Measurements from ENCODE around the gene EPHB6.

EPHB6 gene

GRCh38 chr7:142894985-142895593 is 40.2 kb downstream of the EPHB6 start:
- TF ChIP-seq RAD21 (IDR thresholded peaks at IDR 0.05; ENCODE audit: low read depth) = no peak
- no peak for TF ChIP-seq REST (IDR thresholded peaks at IDR 0.05; ENCODE audit: low read depth)
- no peak for TF ChIP-seq TAF1 (IDR thresholded peaks at IDR 0.05; ENCODE audit: low read depth)
- TF ChIP-seq EP300 (IDR thresholded peaks at IDR 0.05; ENCODE audit: borderline replicate concordance) = no peak

- TF ChIP-seq CEBPB (IDR thresholded peaks at IDR 0.05) = no peak
- no peak for TF ChIP-seq EP300 (IDR thresholded peaks at IDR 0.05; ENCODE audit: borderline replicate concordance)
- no peak for TF ChIP-seq EGR1 (IDR thresholded peaks at IDR 0.05)
- TF ChIP-seq CREB1 (IDR thresholded peaks at IDR 0.05; ENCODE audit: low read depth) = no peak
- TF ChIP-seq TEAD4 (IDR thresholded peaks at IDR 0.05) = no peak
- no peak for TF ChIP-seq MAX (IDR thresholded peaks at IDR 0.05)
- TF ChIP-seq RAD21 (IDR thresholded peaks at IDR 0.05; ENCODE audit: low read depth) = no peak
- no peak for TF ChIP-seq TAF1 (IDR thresholded peaks at IDR 0.05; ENCODE audit: low read depth)
- TF ChIP-seq USF1 (IDR thresholded peaks at IDR 0.05) = no peak
- TF ChIP-seq TCF12 (IDR thresholded peaks at IDR 0.05; ENCODE audit: low read depth) = no peak
- no peak for TF ChIP-seq NFIC (IDR thresholded peaks at IDR 0.05)
- TF ChIP-seq YY1 (IDR thresholded peaks at IDR 0.05; ENCODE audit: low read depth) = no peak
- TF ChIP-seq FOXM1 (IDR thresholded peaks at IDR 0.05; ENCODE audit: borderline replicate concordance, low read depth) = no peak
- no peak for TF ChIP-seq REST (IDR thresholded peaks at IDR 0.05; ENCODE audit: low read depth)
Observed at GRCh38 chr7:142896151-142896550, 41.3 kb downstream of the EPHB6 start.

- no peak for TF ChIP-seq REST (IDR thresholded peaks at IDR 0.05; ENCODE audit: low read depth)
- TF ChIP-seq RAD21 (IDR thresholded peaks at IDR 0.05; ENCODE audit: low read depth) = no peak
- TF ChIP-seq EP300 (IDR thresholded peaks at IDR 0.05; ENCODE audit: borderline replicate concordance) = no peak
- no peak for TF ChIP-seq USF1 (IDR thresholded peaks at IDR 0.05)
- TF ChIP-seq CEBPB (IDR thresholded peaks at IDR 0.05) = no peak
- TF ChIP-seq CREB1 (IDR thresholded peaks at IDR 0.05; ENCODE audit: low read depth) = no peak
- no peak for TF ChIP-seq ZBTB7A (IDR thresholded peaks at IDR 0.05; ENCODE audit: low read depth)
- TF ChIP-seq TAF1 (IDR thresholded peaks at IDR 0.05; ENCODE audit: low read depth) = no peak
- no peak for TF ChIP-seq MAX (IDR thresholded peaks at IDR 0.05)
- TF ChIP-seq TEAD4 (IDR thresholded peaks at IDR 0.05) = no peak
- no peak for TF ChIP-seq TCF12 (IDR thresholded peaks at IDR 0.05; ENCODE audit: low read depth)
- no peak for TF ChIP-seq FOXM1 (IDR thresholded peaks at IDR 0.05; ENCODE audit: borderline replicate concordance, low read depth)
- TF ChIP-seq EGR1 (IDR thresholded peaks at IDR 0.05) = no peak
Observed at GRCh38 chr7:142896741-142897379, 42.0 kb downstream of the EPHB6 start.

- TF ChIP-seq REST (IDR thresholded peaks at IDR 0.05; ENCODE audit: low read depth) = no peak
Observed at GRCh38 chr7:142897691-142898090, 42.8 kb downstream of the EPHB6 start.
